ENCODE measurements around the gene SYT7.

The SYT7 gene

DNA sequence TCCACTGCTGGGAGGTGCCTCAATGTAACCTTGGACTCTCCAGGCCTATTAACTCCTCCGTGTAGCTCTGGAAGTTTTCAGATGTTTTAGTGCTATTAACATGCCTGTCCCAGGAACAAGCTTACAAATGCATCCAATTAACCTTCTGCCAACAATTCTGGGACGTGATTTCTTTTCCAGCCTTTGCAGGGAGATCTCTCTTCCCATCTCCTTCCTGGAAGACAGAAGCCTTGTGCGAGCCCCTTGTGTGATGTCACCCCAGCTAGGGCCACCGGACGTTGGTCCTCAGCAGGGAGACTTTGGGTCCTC, 47.7 kb upstream of the SYT7 start:
- Histone ChIP-seq H3K4me3 (ENCODE audit: low read length) (no peak overlapping the region), H2AFZ (ENCODE audit: low read length) (no peak overlapping the region), H3K79me2 (ENCODE audit: low read length) (no peaks in the 10 kb centered on the region), H3K9me2 (replicated peaks; ENCODE audit: insufficient read depth, low read length) (no peaks in the 10 kb centered on the region), H3K9me3 (replicated peaks; ENCODE audit: insufficient read depth, low read length) (no peaks in the 10 kb centered on the region), H3K9ac (ENCODE audit: low read length) (no peak overlapping the region), H3K4me2 (ENCODE audit: low read depth, low read length) (no peak overlapping the region), H3K27me3 (replicated peaks; ENCODE audit: insufficient read depth, low read length) (peaks cover 87% of the 10 kb centered on the region), H3K4me1 (ENCODE audit: low read length) (no peaks in the 10 kb centered on the region), H3F3A (ENCODE audit: insufficient read depth, low read length) (no peaks in the 10 kb centered on the region), H4K20me1 (ENCODE audit: insufficient read depth, low read length) (no peaks in the 10 kb centered on the region), H3K36me3 (replicated peaks; ENCODE audit: insufficient read depth, low read length) (no peaks in the 10 kb centered on the region), H3K27ac (ENCODE audit: low read length) (no peak overlapping the region)
- DNase-seq, result no peak
- TF ChIP-seq EZH2phosphoT487 (IDR thresholded peaks at IDR 0.05; ENCODE audit: low read length) (no peak), EZH2 (optimal IDR thresholded peaks at IDR 0.05; ENCODE audit: low read depth, low read length) (no peak)
- TF ChIP-seq, protein P1, sequence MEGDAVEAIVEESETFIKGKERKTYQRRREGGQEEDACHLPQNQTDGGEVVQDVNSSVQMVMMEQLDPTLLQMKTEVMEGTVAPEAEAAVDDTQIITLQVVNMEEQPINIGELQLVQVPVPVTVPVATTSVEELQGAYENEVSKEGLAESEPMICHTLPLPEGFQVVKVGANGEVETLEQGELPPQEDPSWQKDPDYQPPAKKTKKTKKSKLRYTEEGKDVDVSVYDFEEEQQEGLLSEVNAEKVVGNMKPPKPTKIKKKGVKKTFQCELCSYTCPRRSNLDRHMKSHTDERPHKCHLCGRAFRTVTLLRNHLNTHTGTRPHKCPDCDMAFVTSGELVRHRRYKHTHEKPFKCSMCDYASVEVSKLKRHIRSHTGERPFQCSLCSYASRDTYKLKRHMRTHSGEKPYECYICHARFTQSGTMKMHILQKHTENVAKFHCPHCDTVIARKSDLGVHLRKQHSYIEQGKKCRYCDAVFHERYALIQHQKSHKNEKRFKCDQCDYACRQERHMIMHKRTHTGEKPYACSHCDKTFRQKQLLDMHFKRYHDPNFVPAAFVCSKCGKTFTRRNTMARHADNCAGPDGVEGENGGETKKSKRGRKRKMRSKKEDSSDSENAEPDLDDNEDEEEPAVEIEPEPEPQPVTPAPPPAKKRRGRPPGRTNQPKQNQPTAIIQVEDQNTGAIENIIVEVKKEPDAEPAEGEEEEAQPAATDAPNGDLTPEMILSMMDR (IDR thresholded peaks at IDR 0.05; ENCODE audit: low read length), result no peak

DNA sequence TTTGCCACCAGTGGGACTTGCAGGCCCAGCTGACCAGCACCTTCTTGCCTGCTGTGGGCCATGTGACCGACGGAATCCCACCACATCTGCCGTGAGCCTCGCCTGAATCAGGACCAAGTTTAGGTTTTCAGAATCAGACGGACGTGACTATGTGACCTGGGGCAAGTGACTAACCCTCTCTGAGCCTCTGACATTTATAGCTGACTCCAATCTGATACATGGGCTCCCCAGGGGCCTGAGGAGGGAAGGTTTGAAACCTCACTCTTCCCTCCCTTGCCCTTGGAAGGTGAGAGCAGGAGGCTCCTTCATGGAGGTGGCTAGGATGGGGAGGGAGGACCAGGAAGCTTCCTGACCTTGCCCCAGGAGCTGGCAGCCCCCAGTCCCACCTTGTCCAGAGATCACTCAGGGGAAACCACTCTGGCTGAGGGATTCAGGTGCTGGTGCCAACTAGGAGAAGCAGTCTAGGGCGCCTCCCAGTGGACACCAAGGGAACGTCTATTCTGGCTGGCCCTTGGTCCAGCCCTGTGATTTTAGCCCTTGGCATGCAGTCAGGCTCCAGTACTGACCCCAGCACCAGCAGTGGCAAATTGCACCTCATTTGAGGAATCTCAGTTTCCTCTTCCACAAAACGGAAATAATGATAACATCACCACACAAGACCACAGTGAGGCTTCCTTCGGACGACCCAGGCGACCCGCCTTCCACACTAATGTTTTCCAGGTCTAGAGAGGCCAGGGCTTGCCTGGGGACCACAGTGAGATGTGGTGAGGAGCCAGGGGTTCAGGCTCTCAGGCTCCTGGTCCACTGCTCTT, 47.2 kb upstream of the SYT7 start:
- Histone ChIP-seq H3K27me3 (replicated peaks; ENCODE audit: insufficient read depth, low read length) (peaks cover 87% of the 10 kb centered on the region), H3K4me3 (ENCODE audit: low read length) (no peak overlapping the region)

DNA sequence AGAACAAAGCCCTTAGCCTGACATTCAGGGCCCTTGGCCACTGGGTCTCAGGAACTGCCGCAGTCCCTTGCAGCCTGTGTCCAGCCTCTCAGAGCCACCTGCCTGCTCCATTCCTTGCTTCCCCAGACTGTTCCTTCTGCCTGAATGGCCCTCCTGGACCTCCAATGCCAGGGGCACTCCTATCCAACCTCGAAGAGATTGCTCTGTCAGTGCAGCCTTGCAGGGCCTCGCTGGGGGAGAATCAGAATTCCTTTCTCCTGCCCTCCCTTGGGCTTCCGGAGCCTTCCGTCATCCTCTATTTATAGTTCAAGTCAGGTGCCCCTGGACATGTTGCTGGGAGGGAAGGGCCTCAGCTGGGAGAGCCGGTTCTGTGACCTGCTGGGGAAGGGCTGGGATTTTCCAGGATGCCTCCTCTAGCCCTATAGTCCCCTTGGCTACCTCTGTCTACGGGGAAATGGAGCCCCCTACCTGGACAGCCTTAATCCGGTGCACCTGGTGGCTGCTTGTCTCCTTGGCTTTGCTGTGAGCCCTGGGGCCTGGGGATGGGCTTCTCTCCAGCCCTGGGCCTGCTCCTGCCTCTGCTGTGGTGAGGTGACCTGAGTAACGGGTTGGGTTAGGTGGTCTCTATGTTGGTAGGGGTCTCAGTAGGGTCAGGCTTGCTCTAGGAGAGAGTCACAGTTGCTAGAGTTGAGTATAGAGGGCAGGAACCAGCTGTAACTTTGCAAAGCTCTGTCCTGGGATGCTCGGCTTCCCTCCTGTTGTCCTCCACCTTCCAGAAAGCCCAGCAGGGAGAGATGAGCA, 45.9 kb upstream of the SYT7 start:
- no peak overlapping the region for H3K4me3 ChIP-seq (ENCODE audit: low read length)
- no peak for TF ChIP-seq EZH2phosphoT487 (IDR thresholded peaks at IDR 0.05; ENCODE audit: low read length)
- TF ChIP-seq, protein P1 (IDR thresholded peaks at IDR 0.05; ENCODE audit: low read length), result no peak
- H3K27ac ChIP-seq (ENCODE audit: low read length), result no peak overlapping the region
- H3K36me3 ChIP-seq (replicated peaks; ENCODE audit: insufficient read depth, low read length), result no peaks in the 10 kb centered on the region
- no peak for DNase-seq
- no peaks in the 10 kb centered on the region for H3K79me2 ChIP-seq (ENCODE audit: low read length)
- no peaks in the 10 kb centered on the region for H3K9me2 ChIP-seq (replicated peaks; ENCODE audit: insufficient read depth, low read length)
- no peaks in the 10 kb centered on the region for H4K20me1 ChIP-seq (ENCODE audit: insufficient read depth, low read length)
- no peak overlapping the region for H3K9ac ChIP-seq (ENCODE audit: low read length)
- H3K9me3 ChIP-seq (replicated peaks; ENCODE audit: insufficient read depth, low read length), result no peaks in the 10 kb centered on the region
- no peaks in the 10 kb centered on the region for H3K4me1 ChIP-seq (ENCODE audit: low read length)
- no peak overlapping the region for H3K4me2 ChIP-seq (ENCODE audit: low read depth, low read length)
- no peak overlapping the region for H2AFZ ChIP-seq (ENCODE audit: low read length)
- H3K27me3 ChIP-seq (replicated peaks; ENCODE audit: insufficient read depth, low read length), result peaks cover 87% of the 10 kb centered on the region
- H3F3A ChIP-seq (ENCODE audit: insufficient read depth, low read length), result no peaks in the 10 kb centered on the region

More for the DNA sequence above, 47.2 kb upstream of the SYT7 start:
- Histone ChIP-seq H4K20me1 (ENCODE audit: insufficient read depth, low read length) (no peaks in the 10 kb centered on the region), H2AFZ (ENCODE audit: low read length) (no peak overlapping the region), H3K9me3 (replicated peaks; ENCODE audit: insufficient read depth, low read length) (no peaks in the 10 kb centered on the region), H3K4me2 (ENCODE audit: low read depth, low read length) (no peak overlapping the region), H3K36me3 (replicated peaks; ENCODE audit: insufficient read depth, low read length) (no peaks in the 10 kb centered on the region), H3K9me2 (replicated peaks; ENCODE audit: insufficient read depth, low read length) (no peaks in the 10 kb centered on the region), H3K9ac (ENCODE audit: low read length) (no peak overlapping the region), H3K4me1 (ENCODE audit: low read length) (no peaks in the 10 kb centered on the region), H3F3A (ENCODE audit: insufficient read depth, low read length) (no peaks in the 10 kb centered on the region), H3K27ac (ENCODE audit: low read length) (no peak overlapping the region), H3K79me2 (ENCODE audit: low read length) (no peaks in the 10 kb centered on the region)
- DNase-seq, result peak; percentile 27
- TF ChIP-seq EZH2phosphoT487 (IDR thresholded peaks at IDR 0.05; ENCODE audit: low read length) (no peak), EZH2 (optimal IDR thresholded peaks at IDR 0.05; ENCODE audit: low read depth, low read length) (no peak)
- TF ChIP-seq, protein P1 (IDR thresholded peaks at IDR 0.05; ENCODE audit: low read length), result peak; percentile 60

Measured in MM.1S (cell line).